Hematopoietic multipotent progenitor cell treated with erythropoietin and hydrocortisone succinate and interleukin-3 and kit ligand, for 4 days (in vitro differentiated cells): ENCODE results near the gene TRIM44.
"Not testable (repeated sequence)": the region's sequence is repeated elsewhere in the genome, so short reads cannot be mapped to it uniquely, and the experiment has no call there.

ENCODE experiments used
- DNase-seq: peaks from one replicate; pipeline ENCODE4 v3.0.0-alpha.2; 2015

The TRIM44 gene

DNA sequence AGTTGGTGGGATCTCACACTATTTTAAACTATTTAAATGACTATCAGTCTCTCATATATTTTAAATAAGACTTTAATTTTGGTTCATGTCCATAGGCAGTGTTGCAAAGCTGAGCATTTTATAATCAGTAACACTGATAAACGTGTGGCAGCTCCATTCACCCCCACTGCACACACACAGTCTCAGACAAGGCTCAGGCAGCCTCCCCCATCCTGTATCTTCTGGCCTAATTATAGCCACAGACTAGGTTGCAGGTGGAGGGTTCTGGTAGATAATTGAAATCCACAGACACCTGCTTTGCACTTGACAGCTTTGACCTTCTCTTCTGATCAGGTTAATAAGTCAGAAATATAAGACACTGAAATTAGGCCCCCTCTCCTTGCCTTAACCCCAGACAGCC is 162.8 kb downstream of the TRIM44 start:
- no peak for DNase-seq

DNA sequence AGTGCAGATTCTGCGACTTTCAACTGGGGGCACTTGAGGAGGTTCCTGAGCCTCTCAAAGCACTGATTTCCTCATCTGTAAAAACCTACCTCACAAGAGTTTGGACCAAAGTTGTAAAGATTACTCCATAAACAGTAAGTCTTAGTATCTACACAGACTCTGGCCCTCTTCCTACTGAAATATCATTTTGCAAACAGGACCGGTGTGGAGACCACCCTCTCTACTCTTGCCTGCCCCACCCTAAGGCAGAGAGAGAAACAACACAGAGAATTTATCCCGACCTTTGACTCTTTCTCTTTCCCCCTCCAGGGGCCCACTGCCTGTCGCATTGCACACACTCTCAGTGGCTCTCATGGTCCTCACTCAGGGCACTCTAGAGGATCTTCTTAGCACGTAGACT is 163.4 kb downstream of the TRIM44 start:
- no peak for DNase-seq

DNA sequence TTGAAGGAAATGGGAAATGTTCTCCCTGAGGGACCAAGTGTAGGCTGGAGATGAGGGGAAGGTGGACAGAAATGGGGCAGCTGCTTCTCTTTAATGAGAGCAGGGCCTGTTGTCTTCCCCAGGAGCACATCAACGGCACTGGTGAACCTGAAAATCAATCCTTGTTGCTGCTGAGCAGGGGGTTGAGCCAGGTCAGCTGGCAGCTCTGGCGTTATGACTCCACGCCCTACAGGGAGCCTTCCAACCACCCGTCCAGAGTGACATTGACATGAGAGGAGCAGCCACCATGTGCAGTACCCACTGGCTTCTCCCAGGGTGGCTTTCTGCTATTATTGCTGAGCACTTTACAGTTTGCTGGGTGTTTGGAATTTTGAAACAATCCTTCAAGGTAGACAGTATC is 164.4 kb downstream of the TRIM44 start:
- no peak for DNase-seq

DNA sequence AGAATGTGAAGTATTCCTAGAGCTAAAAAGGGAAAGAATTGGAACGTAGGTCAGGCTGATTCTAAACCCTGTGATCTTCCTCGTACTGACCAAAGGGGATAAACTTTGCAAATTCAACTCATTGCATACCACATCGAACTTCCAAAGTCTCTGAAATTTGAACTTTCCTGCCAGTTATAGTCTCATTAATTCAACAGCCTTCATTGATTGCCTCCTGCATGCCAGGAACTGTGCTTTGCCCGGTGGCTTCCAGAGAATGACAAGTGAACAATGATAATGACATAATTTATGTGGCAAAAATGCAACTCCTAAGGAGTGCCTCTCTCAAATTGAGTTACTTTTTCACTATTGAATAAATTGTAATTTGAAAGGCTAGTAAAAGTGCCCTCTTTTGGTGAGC is 173.6 kb downstream of the TRIM44 start:
- no peak for DNase-seq

DNA sequence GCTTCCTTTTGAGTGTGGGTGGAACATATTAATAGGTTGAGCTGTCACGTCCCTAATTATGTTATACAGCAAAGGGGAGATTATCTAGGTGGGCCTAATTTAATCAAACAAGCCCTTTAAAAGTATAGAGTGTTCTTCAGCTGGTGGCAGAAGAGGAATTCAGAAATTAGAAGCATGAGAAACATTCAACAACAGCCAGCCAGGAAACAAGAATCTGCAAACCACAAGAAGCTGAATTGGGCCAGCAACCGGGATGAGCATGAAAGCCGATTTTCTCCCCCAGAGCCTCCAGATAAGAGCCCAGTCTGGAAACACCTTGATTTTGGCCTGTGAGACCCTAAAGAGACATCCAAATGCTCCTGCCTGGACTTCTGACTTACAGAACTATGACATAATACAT is 175.5 kb downstream of the TRIM44 start:
- DNase-seq = no peak

DNA sequence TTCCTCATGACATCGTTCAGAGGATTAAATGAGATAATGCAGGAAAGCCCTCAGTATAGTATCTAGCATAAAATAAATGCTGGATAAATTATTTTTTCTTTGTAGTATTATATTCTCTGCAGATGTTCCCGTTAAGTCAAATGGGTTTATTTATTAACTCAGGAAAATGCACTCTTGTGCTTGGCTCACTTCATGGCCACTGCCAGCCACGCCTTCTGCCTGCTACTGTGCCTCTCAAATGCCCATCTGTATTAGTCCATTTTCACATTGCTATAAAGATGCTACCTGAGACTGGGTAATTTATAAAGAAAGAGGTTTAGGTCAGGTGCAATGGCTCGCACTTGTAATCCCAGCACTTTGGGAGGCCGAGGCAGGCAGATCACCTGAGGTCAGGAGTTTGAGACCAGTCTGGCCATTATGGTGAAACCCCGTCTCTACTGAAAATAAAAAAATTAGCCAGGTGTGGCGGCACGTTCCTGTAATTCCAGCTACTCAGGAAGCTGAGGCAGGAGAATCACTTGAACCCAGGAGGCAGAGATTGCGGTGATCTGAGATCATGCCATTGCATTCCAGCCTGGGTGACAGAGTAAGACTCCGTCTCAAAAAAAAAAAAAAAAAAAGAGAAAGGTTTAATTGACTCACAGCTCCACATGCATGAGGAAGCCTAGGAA is 176.3 kb downstream of the TRIM44 start:
- DNase-seq = not testable (repeated sequence)

DNA sequence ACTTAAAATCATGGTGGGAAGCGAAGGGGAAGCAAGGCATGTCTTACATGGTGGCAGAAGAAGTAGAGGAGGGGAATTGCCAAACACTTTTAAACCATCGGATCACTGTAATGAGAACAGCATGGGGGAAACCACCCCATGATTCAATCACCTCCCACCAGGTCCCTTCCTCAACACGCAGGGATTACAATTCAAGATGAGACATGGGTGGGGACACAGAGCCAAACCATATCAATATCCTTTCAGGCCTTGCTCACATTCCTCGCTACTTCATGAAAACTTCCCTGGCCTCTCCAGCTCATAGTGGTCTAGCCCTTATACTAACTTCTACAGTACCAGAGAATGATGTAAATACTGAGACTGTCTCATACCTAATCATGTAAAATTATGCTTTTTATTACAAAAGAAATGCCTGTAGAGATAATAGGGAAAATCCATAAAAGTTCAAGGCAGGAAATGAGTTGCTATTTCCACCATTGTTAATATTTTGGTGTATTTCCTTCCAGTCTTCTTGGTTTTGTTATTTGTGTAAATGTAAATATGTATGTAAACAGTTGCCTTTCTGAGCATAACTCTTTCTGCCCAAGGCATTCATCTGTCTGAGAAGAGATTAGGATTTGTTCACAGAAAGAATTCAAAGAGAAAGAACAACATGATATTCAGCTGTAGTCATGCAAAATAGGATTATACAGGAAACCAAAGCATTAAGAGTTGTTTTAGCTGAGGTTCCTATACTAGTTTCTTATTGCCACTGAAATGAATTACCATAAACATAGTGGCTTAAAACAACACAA is 177.0 kb downstream of the TRIM44 start:
- no peak for DNase-seq

DNA sequence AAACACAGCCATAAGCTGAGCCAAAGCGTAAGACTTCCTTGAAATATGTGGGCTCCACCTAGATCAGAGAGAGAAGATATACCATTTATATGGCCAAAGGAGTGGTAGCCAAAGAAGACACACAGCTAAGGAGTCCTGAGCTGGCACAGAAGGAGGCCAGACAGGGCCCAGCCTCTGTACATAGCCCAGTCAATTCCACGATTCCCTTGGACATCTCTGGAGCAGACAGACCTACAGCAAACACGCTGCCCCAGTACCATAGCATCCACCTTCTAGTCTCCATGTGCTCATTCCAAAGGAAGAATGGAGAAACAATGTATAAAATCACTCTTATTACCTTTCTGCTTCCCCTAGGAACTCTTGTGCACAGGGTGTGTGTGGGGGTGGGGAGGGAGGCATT is 179.2 kb downstream of the TRIM44 start:
- DNase-seq = no peak

DNA sequence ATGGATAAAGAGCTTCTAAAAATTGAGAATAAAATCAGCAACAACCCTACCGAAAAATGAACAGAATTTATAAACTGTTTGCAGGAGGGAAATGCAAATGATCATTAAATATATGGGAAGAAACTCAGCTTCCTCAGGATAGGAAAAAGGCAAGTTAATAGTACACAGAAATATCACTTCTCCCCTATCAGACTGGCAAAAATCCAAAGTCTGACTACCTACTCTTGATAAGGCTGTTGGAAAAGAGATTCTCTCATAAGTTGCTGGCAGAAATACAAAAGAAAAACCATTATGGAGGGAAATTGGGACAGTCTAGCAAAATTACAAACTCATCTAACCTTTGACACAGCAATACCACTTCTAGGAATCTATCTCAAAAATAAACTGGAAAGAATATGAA is 180.4 kb downstream of the TRIM44 start:
- no peak for DNase-seq

DNA sequence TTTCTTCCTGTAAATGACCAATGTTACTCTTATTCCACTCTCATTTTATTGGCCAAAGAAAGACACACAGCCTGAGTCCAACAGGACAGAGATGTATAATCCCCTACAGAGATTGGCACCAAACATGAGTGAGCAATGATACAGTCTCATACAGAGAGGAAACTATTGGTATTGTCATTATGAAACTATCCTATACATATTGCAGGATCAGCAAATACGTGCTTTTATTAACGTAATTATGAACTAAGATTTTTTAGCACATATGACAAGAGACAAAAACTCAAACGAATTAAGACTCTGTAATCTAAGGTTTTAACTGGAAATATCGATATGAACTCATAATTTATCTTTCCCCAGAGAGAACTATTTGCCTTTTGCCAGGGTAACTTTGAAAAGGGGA is 182.0 kb downstream of the TRIM44 start:
- no peak for DNase-seq

DNA sequence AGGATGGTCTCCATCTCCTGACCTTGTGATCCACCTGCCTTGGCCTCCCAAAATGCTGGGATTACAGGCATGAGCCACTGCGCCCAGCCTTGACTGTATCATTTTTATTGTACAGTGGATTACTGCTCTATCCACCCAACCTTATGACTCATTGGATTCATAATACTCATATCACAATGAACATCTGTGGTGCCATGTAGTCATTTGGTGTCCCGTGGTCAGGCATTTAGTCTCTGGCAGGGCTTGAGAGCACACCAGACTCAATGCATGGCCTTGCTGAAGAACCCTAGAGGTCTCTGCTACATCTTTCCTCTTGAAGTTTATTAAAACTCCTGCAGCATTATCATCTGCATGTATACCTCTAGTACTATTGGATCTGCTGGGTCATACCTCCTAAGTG is 183.3 kb downstream of the TRIM44 start:
- DNase-seq = peak; percentile 76

DNA sequence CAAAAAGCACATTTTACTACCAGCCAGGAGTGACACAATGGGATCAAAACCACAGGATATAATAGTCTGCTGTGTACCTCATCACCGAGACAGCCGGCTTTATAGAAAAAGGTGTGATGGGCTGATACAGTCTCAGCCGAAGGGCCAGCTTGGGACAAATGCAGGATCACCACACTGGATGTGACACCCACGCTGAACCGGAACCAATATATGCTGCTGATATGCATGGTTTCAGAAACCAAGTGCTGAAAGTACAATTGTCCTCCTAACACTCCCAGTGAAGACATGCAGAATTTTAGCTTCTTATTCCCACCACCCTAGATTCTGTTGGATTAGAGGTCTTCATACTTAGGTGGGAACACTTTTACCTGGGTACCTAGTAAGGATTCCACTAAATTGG is 184.3 kb downstream of the TRIM44 start:
- DNase-seq = no peak

DNA sequence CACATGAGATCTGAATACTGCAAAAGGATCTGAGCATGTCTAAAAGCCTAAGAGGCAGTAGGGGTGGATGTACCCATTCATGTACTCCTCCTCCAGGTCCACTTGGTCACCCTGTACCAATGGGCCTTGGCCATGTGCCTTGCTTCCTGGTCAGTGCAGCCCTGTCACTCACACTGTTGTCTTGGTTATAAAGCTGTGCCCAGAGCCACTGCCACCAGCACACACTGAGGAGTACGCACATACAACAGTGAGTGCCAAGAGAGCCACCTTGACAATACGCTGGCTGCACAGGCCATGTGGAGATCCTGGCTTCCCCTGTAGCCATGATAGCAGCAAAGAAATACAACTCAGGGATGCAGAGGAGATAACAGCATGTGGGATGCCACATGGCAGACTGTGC is 184.9 kb downstream of the TRIM44 start:
- DNase-seq = no peak

DNA sequence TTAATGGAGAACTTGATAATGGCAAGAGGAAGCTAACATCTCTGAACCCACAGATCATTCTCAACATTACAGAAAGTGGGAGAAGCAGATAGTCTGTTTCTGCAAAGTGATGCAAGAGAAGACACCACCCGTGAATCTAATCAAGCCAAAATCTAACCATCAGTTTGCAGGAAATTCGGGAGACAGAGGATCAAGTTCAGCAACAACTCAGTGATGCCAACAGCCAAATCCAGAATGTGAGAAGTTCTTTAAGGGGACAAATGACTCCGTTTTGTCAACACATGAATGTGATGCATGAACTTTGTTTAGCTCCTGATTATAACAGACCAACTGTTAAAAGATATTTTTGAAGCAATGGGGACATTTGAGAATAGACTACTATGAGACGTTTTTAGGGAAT is 186.0 kb downstream of the TRIM44 start:
- no peak for DNase-seq

DNA sequence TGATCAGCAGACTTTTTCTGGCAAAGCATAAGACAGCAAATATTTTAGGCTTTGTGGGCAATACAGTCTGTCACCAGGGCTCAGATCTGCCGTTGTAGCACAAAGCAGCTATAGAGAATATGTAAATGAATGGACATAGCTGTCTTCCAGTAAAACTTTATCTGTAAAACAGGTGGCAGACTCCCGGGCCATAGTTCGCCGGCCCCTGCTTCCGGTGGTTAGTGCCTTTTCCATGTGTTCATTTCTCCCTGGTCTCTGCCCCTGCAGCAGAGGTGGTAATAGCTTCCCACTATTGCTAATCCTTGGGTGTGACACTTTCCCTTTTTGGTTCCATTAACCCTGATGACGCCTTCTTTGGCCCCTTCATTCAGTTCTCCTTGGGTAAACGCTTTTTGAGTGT is 187.6 kb downstream of the TRIM44 start:
- DNase-seq = no peak

DNA sequence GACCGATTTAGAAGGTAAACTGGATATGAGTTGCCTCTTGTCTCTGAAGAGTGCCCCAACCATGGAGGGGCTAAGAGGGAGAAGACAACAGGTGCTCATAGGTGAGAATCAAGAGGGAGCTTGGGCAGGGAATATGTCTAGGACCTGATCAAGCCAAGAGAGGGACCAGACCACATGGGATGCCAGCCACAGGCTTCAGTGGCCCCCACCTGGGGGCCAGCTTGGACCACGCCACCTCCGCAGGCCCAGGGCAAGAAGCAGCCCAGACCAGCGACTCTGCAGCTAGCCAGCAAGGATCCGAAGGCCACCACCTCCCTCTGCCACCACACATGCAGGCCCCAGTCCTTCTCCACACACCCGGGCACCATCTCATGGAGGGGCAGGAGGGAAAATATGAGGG is 188.8 kb downstream of the TRIM44 start:
- no peak for DNase-seq

DNA sequence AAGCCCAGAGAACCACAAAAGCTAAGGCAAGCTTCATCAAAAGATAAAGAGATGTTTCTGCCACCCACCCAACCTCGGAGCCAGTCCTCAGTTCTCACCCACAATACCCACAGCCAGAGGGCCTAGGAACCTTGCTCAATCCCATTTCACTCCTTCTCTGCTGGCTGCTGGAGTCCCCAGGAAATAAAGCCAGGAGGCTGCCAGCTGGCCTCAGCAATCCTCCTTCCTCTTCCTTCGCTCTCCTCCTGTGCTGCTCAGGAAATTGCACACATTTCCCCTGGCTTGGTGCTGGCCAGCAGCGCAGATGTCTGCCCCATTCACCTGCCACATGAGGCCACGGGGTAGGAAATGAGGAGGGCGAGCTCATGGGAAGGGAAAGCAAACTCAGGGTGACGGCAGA is 189.5 kb downstream of the TRIM44 start:
- peak; percentile 54 for DNase-seq

DNA sequence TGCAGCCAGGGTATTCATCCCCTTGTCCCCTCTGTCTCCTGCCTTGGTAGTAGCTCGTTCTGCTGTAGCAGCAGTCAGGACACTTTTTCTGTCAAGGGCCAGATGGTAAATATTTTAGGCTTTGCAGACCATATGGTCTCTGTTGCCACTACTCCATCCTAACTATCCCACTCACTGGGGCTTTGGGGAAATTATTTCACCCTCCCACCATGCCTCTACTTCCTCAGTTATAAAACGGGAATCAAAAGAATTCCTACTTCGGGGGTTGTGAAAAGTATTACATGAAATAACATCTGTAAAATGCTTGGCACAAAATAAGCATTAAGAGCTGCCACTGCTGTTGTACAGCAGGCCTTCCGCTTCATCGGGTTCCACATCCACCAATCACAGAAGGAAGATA is 191.4 kb downstream of the TRIM44 start:
- no peak for DNase-seq

DNA sequence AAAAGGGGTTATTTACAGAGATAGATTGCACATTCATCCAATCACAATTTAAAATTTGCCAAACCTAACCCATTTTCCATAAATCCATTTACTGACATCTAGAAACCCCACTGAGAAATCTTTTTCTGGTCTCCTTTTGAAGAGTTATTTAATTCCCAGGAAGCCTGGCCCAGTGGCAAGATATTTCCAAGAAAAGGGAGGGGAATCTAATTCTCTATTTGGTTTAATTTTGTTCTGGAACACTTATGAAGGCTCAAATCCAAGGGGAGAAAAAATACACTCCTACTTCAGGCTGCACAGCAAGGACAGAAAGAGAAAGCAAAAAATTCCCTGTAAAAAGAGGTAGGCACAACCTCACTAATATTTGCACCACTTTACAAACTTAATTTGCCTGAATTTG is 193.1 kb downstream of the TRIM44 start:
- DNase-seq = no peak

DNA sequence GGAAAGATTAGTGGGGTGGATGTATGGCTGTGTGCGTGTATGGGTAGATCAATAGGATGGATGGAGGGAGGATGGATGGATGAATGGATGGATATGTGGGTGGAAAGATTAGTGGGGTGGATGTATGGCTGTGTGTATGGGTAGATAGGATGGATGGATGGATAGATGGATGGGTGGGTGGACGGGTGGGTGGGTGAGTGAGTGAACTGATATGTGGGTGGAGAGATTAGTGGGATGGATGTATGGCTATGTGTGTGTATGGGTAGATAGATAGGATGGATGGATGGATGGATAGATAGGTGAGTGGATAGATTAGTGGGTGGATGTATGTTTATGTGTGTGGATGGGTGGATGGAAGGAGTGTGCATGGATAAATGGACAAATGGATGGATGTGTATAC is 193.7 kb downstream of the TRIM44 start:
- no peak for DNase-seq

DNA sequence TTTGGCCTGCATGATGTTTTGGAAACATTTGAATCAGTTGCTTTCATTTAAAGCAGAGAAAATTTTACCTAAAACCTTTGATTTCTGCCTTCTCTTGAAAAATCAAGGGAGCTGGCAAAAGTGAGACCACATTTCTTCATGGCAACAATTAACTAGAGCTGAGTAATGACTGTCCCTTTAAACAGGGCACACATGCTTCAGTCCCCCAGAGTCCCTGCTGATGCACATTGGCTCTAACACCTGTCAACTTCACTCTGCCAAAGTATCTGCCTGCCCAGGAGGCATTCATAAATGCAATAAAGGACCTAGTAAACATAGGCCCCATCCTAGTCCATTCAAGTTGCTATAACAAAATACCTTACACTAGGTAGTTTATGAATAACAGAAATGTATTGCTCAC is 194.2 kb downstream of the TRIM44 start:
- DNase-seq = no peak

DNA sequence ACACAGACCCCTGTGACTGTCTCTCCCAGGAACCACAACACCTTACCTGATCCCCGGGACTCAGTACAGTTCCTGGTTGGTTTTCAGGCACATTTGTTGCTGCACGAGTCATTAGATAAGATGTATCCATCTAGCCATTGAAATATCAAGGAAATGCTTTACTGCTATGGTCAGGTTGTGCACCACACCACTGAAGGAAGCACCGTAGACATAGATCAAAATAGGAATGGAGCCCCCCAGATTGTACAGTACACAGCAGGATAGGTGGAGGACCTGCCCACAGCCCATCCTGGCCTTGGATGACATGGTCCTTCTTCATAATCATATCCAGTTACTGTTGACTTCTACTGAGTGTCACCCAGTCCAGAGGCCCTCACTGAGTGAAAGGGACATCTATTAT is 195.3 kb downstream of the TRIM44 start:
- no peak for DNase-seq

DNA sequence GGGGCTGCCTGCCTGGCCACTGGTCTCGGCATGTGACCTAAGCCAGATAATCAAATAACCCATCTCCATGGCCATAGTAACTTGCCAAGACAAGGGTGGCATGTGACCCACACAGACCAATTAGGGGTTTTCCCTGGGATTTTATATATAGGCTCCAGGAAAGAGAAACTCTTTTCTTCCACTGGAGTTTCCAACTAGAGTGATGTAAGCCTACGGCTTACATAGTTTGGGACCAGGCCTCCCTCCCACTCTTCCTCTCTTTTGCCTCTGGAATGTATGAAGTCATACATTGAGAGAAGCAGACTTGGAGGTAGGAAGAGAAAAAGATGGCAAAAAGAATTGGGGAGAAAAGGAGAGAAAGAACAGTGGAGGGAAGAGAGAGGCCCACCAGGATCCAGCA is 196.7 kb downstream of the TRIM44 start:
- no peak for DNase-seq

DNA sequence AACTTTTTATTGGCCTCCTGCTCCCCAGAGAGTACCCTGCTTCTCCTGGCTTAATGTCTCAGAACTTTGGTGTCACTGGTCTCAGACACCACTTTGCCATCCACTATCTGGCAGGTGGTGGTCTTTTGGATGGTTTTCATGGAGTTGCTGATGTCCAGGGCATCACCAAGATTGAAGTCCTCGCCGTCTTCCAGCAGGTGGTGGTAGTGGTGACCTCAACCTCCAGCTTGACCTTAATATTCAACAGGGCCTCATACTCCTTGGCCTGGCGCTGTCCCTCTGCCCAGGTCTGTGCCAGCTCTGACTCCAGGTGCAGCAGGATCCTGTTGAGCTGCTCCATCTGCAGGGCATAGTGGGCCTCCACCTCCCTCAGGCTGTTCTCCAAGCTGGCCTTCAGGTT is 197.6 kb downstream of the TRIM44 start:
- not testable (repeated sequence) for DNase-seq

DNA sequence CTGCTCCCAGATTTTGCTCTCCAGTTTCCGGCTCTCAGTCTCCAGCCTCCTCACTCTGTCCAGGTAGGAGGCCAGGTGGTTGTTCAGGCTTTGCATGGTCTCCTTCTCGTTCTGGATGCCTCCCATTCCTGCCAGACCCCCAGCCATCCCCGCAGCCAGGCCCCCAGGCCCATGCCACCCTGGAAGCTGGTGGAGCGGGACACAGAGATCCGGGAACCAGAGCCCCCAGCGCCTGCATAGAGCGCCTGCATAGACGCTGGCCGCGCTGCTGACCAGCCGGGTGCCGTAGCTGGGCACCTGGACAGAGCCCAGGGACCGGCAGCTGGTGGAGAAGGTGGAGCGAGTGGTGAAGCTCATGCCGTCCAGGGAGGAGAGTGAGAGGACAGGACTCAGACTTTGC is 198.6 kb downstream of the TRIM44 start:
- DNase-seq = no peak
